NCI-H1092 (cell line): Measurements from ENCODE around the gene CRY2.

Experiments used
- DNase-seq: peaks from one replicate; lab custom pipeline; 2025; lab: John Stamatoyannopoulos, UW

The CRY2 gene

GRCh38 chr11:45930951-45931570 is 83.8 kb downstream of the CRY2 start:
- no peak for DNase-seq

- DNase-seq: no peak
Measured at GRCh38 chr11:45931739-45932138, 84.5 kb downstream of the CRY2 start.

DNA sequence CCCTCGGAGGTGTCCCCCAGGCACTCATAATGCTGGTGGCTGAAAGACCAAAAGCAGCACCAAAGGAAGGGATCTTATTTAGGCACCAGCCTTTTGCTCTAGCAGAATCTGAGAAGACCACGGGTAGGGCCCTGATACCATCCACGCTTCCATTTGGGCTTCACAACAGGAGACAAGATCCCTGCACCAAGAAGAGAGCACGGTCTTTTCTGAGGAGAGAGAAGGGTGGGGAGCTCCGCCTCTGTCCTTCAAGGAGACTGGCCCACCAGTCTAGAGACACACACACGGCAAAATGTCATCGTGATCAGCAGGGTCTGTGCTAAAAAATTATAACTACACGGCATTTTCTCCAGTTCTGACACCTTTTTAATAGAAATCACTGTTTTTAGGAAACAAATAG is 84.9 kb downstream of the CRY2 start:
- DNase-seq: no peak
